CD4-positive, alpha-beta T cell treated with Interleukin-15 for 1 hour (primary cell): ENCODE measurements around the gene MIDN.
A peak's percentile ranks its signal among the peaks of the same experiment; 100 is the strongest.
"Not testable (repeated sequence)": the region's sequence is repeated elsewhere in the genome, so short reads cannot be mapped to it uniquely, and the experiment has no call there.

Source experiments
- DNase-seq: peaks from one replicate; pipeline ENCODE4 v3.0.0-alpha.2; 2020

MIDN gene

GRCh38 chr19:1246265-1247087 is 1.9 kb upstream of the MIDN start:
- DNase-seq = not testable (repeated sequence)

GRCh38 chr19:1247748-1248138 is 640 bp upstream of the MIDN start:
- no peak for DNase-seq

GRCh38 chr19:1248786-1249297 is 459 bp downstream of the MIDN start:
- DNase-seq = peak; percentile 87

GRCh38 chr19:1249298-1249989 is 1.1 kb downstream of the MIDN start:
- DNase-seq = peak; percentile 97

- DNase-seq = no peak
These were observed 1.6 kb downstream of the MIDN start for GRCh38 chr19:1249990-1250436.

- DNase-seq = peak; percentile 69
These were observed 2.3 kb downstream of the MIDN start for GRCh38 chr19:1250437-1251260.

- peak; percentile 69 for DNase-seq
These were observed 3.2 kb downstream of the MIDN start for GRCh38 chr19:1251330-1252220.

GRCh38 chr19:1252221-1252820 is 3.9 kb downstream of the MIDN start:
- peak; percentile 89 for DNase-seq

GRCh38 chr19:1252821-1253513 is 4.6 kb downstream of the MIDN start:
- peak; percentile 90 for DNase-seq

GRCh38 chr19:1253514-1254080 is 5.2 kb downstream of the MIDN start:
- no peak for DNase-seq

- DNase-seq = no peak
These were observed 5.7 kb downstream of the MIDN start for GRCh38 chr19:1254081-1254527.

- DNase-seq = no peak
These were observed 6.3 kb downstream of the MIDN start for GRCh38 chr19:1254530-1255185.

- DNase-seq = no peak
These were observed 7.1 kb downstream of the MIDN start for GRCh38 chr19:1255186-1256161.

GRCh38 chr19:1256646-1257474 is 8.5 kb downstream of the MIDN start:
- DNase-seq = no peak

- no peak for DNase-seq
These were observed 9.2 kb downstream of the MIDN start for GRCh38 chr19:1257475-1258162.

GRCh38 chr19:1258163-1258492 is 9.7 kb downstream of the MIDN start:
- DNase-seq = no peak

- DNase-seq = no peak
These were observed 10.4 kb downstream of the MIDN start for GRCh38 chr19:1258707-1259205.
